H9 (cell line): ENCODE measurements around the gene USP49. TPM values are rescaled to one million over a fixed set of nuclear protein-coding genes. Genes with fewer than 3 reads are reported as not detected.
A peak's percentile ranks its signal among the peaks of the same experiment; 100 is the strongest.

ENCODE experiments used
- DNase-seq: peaks from one replicate; pipeline ENCODE4 v3.0.0-alpha.2; 2017
- H2AFZ ChIP-seq: one replicate; pipeline ENCODE4 v1.6.1; 2013; ENCODE audit warnings: mild to moderate bottlenecking, low read length, control low read depth, moderate library complexity
- H2AK5ac ChIP-seq: 2 replicates; pipeline ENCODE4 v1.6.1; 2013; ENCODE audit warnings: low read length, control low read depth, mixed read lengths; ENCODE audit not compliant: insufficient read length
- H2BK120ac ChIP-seq: one replicate; pipeline ENCODE4 v1.6.1; 2013; ENCODE audit warnings: low read depth, mild to moderate bottlenecking, low read length, control low read depth, inconsistent platforms; ENCODE audit not compliant: poor library complexity, severe bottlenecking
- H2BK12ac ChIP-seq: 2 replicates; pipeline ENCODE4 v1.6.1; 2013; ENCODE audit warnings: low read length, control low read depth, mixed read lengths, low read depth; ENCODE audit not compliant: insufficient read length
- H2BK15ac ChIP-seq: 2 replicates; pipeline ENCODE4 v1.6.1; 2013; ENCODE audit warnings: low read depth, low read length, control low read depth
- H2BK20ac ChIP-seq: one replicate; pipeline ENCODE4 v1.6.1; 2013; ENCODE audit warnings: low read depth, mild to moderate bottlenecking, low read length, control low read depth, inconsistent platforms; ENCODE audit not compliant: poor library complexity, severe bottlenecking
- H2BK5ac ChIP-seq: 2 replicates; pipeline ENCODE4 v1.6.1; 2013; ENCODE audit warnings: low read length, control low read depth, mixed read lengths; ENCODE audit not compliant: insufficient read length
- H3K14ac ChIP-seq: 2 replicates; pipeline ENCODE4 v1.6.1; 2013; ENCODE audit warnings: low read length, control low read depth; ENCODE audit not compliant: insufficient read depth
- H3K18ac ChIP-seq: 2 replicates; pipeline ENCODE4 v1.6.1; 2013; ENCODE audit warnings: low read depth, mild to moderate bottlenecking, mixed read lengths, low read length, control low read depth; ENCODE audit not compliant: insufficient read length
- H3K23ac ChIP-seq: 2 replicates; pipeline ENCODE4 v1.6.1; 2013; ENCODE audit warnings: low read length, control low read depth, mixed read lengths, low read depth; ENCODE audit not compliant: insufficient read length
- H3K23me2 ChIP-seq: 2 replicates; pipeline ENCODE4 v1.6.1; 2013; ENCODE audit warnings: low read depth, mild to moderate bottlenecking, mixed read lengths, low read length, control low read depth; ENCODE audit not compliant: insufficient read length, poor library complexity, severe bottlenecking
- H3K27ac ChIP-seq: 2 replicates; pipeline ENCODE4 v1.5.1; 2013; ENCODE audit warnings: low read length, control low read depth, mixed read lengths, low read depth; ENCODE audit not compliant: insufficient read length
- H3K27me3 ChIP-seq: 2 replicates; pipeline ENCODE4 v1.6.1; 2013; ENCODE audit warnings: low read length, control low read depth, inconsistent platforms; ENCODE audit not compliant: insufficient read depth
- H3K4ac ChIP-seq: 2 replicates; pipeline ENCODE4 v1.6.1; 2013; ENCODE audit warnings: low read depth, mild to moderate bottlenecking, control low read depth, inconsistent platforms, low read length, moderate library complexity
- H3K4me1 ChIP-seq: 2 replicates; pipeline ENCODE4 v1.6.1; 2013; ENCODE audit warnings: low read length, control low read depth, inconsistent platforms; ENCODE audit not compliant: insufficient read depth
- H3K4me2 ChIP-seq: 2 replicates; pipeline ENCODE4 v1.6.1; 2013; ENCODE audit warnings: low read length, control low read depth, mixed read lengths; ENCODE audit not compliant: insufficient read length, insufficient read depth
- H3K56ac ChIP-seq: 2 replicates; pipeline ENCODE4 v1.6.1; 2013; ENCODE audit warnings: low read depth, mild to moderate bottlenecking, mixed read lengths, low read length, control low read depth; ENCODE audit not compliant: insufficient read length
- H3K79me1 ChIP-seq: 2 replicates; pipeline ENCODE4 v1.6.1; 2013; ENCODE audit warnings: low read depth, mild to moderate bottlenecking, moderate library complexity, low read length, control low read depth, inconsistent platforms; ENCODE audit not compliant: insufficient read depth, poor library complexity, severe bottlenecking
- H3K79me2 ChIP-seq: 2 replicates; pipeline ENCODE4 v1.6.1; 2013; ENCODE audit warnings: low read length, control low read depth, inconsistent platforms; ENCODE audit not compliant: insufficient read depth
- H3K9ac ChIP-seq: 2 replicates; pipeline ENCODE4 v1.6.1; 2013; ENCODE audit warnings: low read length, control low read depth, mixed read lengths; ENCODE audit not compliant: insufficient read length; ENCODE audit errors: extremely low read depth
- H3K9me3 ChIP-seq: one replicate; pipeline ENCODE4 v1.6.1; 2013; ENCODE audit warnings: low read depth, low read length, inconsistent platforms; ENCODE audit not compliant: control insufficient read depth
- H3T11ph ChIP-seq: one replicate; pipeline ENCODE4 v1.6.1; 2013; ENCODE audit warnings: mild to moderate bottlenecking, low read length, control low read depth, inconsistent platforms
- H4K20me1 ChIP-seq: one replicate; pipeline ENCODE4 v1.6.1; 2013; ENCODE audit not compliant: control insufficient read depth, insufficient read length, insufficient read depth
- H4K5ac ChIP-seq: 2 replicates; pipeline ENCODE4 v1.6.1; 2013; ENCODE audit warnings: low read depth, mild to moderate bottlenecking, mixed read lengths, low read length, control low read depth; ENCODE audit not compliant: insufficient read length
- H4K8ac ChIP-seq: replicated peaks from 2 replicates; pipeline ENCODE4 v1.6.1; 2013; ENCODE audit warnings: low read length, control low read depth, mixed read lengths, low read depth; ENCODE audit not compliant: insufficient read length
- H4K91ac ChIP-seq: 2 replicates; pipeline ENCODE4 v1.6.1; 2013; ENCODE audit warnings: low read depth, mild to moderate bottlenecking, moderate library complexity, mixed read lengths, low read length, control low read depth; ENCODE audit not compliant: insufficient read length
- H3K27ac Mint-ChIP-seq, 3 experiments: 2 replicates in 2 of 3; 3 replicates in 1 of 3; pipeline ENCODE4 v1.8.0; 2020 to 2021; ENCODE audit warnings: mixed read lengths in 3 of 3, mild to moderate bottlenecking in 1 of 3, moderate library complexity in 1 of 3
- H3K27me3 Mint-ChIP-seq: 2 replicates; pipeline ENCODE4 v1.8.0; 2021; ENCODE audit warnings: low read depth, mild to moderate bottlenecking, moderate library complexity, mixed read lengths
- H3K36me3 Mint-ChIP-seq, 3 experiments: 2 replicates in 2 of 3; 3 replicates in 1 of 3; pipeline ENCODE4 v1.8.0; 2020 to 2021; ENCODE audit warnings: low read depth in 3 of 3, mixed read lengths in 3 of 3; ENCODE audit not compliant: insufficient read depth in 1 of 3
- H3K4me1 Mint-ChIP-seq, 2 experiments: 2 replicates each; pipeline ENCODE4 v1.8.0; 2020; ENCODE audit warnings: mixed read lengths in 2 of 2
- H3K4me3 Mint-ChIP-seq, 2 experiments: 2 replicates in 1 of 2; 3 replicates in 1 of 2; pipeline ENCODE4 v1.8.0; 2020 to 2021; ENCODE audit warnings: mild to moderate bottlenecking in 2 of 2, mixed read lengths in 2 of 2, moderate library complexity in 1 of 2
- H3K9me3 Mint-ChIP-seq, 2 experiments: 2 replicates in 1 of 2; 3 replicates in 1 of 2; pipeline ENCODE4 v1.8.0; 2020; ENCODE audit warnings: mild to moderate bottlenecking in 2 of 2, mixed read lengths in 2 of 2, moderate library complexity in 1 of 2
- CTCF ChIP-seq: fragments of 200-600 bp; sonication (generic); conservative IDR thresholded peaks from 3 replicates; pipeline ENCODE4 v1.8.0; 2021; ENCODE audit warnings: antibody characterized with exemption, mild to moderate bottlenecking
- WGBS: extraction: QIAGEN DNeasy Blood & Tissue Kit; methylation state at CpG from one replicate; pipeline ENCODE4 v1.1.7; 2013; ENCODE audit warnings: missing lambda C conversion rate, low lambda C conversion rate, mixed read lengths; ENCODE audit not compliant: insufficient read length; ENCODE audit errors: extremely low coverage; 5-methylcytosine and 5-hydroxymethylcytosine counted together
- total RNA-seq: library from RNA; stranded (reverse); gene quantifications from 2 replicates; pipeline ENCODE4 v1.2.1, GENCODE V29; 2021

USP49 gene
- total RNA-seq, 1 experiment from 2014 or later = 19.0 TPM

GRCh38 chr6:41878961-41879405 is 16.2 kb downstream of the USP49 start:
- Histone ChIP-seq H3K4me1 (no peaks in the 10 kb centered on the region), H4K91ac (no peak overlapping the region), H3K18ac (no peak overlapping the region), H3K79me2 (no peaks in the 10 kb centered on the region), H2BK12ac (no peak overlapping the region), H3K79me1 (peaks cover 3% of the 10 kb centered on the region), H3K56ac (no peak overlapping the region), H2BK20ac (no peak overlapping the region), H3K23me2 (no peaks in the 10 kb centered on the region), H3K4me2 (no peak overlapping the region), H4K20me1 (no peaks in the 10 kb centered on the region), H2BK5ac (no peak overlapping the region), H2BK120ac (no peak overlapping the region), H3K27ac (no peak overlapping the region), H3K27me3 (no peaks in the 10 kb centered on the region), H3K9me3 (no peaks in the 10 kb centered on the region), H4K5ac (no peak overlapping the region), H2AFZ (no peak overlapping the region), H4K8ac (no peak overlapping the region), H3K4ac (no peak overlapping the region), H3T11ph (no peak overlapping the region), H2AK5ac (no peak overlapping the region), H3K9ac (no peak overlapping the region), H3K23ac (no peak overlapping the region), H2BK15ac (no peak overlapping the region), H3K14ac (no peak overlapping the region)
- H3K4me1 Mint-ChIP-seq = peaks cover 8 to 10% of the 10 kb centered on the region in 2 experiments
- H3K27ac Mint-ChIP-seq = peak overlapping the region in 2 of 3 experiments; percentile 14 to 89; a peak in 2 of 7 replicates
- no peak for TF ChIP-seq CTCF
- no CpG with 5 or more reads among the region's 5 CpGs for WGBS
- no peak overlapping the region for H3K4me3 Mint-ChIP-seq
- no peaks in the 10 kb centered on the region for H3K27me3 Mint-ChIP-seq
- H3K9me3 Mint-ChIP-seq = no peaks in the 10 kb centered on the region
- no peak for DNase-seq
- no peaks in the 10 kb centered on the region; a peak in 2 of 7 replicates for H3K36me3 Mint-ChIP-seq
